Midbrain (tissue), 1 donor: ENCODE data around the gene RACK1.

Experiments
- DNase-seq: peaks from one replicate; lab custom pipeline; 2025; lab: John Stamatoyannopoulos, UW

RACK1 gene

DNA sequence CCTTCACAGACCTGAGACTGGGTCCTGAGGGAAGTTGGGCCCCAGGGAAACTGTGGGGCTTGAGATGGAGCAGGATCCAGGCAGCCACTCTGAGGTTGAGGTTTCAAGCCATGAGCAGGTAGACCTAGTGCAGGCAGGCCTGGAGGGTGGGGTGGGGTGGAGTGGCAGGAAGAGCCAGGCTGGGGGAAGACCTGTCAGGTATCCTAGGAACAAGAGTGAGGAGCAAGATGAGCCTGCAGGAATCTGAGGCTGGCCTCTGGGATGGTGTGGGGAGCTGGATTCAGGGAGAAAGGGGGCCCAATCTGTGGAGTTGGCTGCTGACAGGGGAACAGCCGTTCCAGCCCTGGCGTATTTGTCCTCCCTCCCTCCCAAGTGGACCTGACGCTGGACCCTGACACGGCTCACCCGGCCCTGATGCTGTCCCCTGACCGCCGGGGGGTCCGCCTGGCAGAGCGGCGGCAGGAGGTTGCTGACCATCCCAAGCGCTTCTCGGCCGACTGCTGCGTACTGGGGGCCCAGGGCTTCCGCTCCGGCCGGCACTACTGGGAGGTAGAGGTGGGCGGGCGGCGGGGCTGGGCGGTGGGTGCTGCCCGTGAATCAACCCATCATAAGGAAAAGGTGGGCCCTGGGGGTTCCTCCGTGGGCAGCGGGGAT is 9.8 kb downstream of the RACK1 start:
- DNase-seq: no peak

DNA sequence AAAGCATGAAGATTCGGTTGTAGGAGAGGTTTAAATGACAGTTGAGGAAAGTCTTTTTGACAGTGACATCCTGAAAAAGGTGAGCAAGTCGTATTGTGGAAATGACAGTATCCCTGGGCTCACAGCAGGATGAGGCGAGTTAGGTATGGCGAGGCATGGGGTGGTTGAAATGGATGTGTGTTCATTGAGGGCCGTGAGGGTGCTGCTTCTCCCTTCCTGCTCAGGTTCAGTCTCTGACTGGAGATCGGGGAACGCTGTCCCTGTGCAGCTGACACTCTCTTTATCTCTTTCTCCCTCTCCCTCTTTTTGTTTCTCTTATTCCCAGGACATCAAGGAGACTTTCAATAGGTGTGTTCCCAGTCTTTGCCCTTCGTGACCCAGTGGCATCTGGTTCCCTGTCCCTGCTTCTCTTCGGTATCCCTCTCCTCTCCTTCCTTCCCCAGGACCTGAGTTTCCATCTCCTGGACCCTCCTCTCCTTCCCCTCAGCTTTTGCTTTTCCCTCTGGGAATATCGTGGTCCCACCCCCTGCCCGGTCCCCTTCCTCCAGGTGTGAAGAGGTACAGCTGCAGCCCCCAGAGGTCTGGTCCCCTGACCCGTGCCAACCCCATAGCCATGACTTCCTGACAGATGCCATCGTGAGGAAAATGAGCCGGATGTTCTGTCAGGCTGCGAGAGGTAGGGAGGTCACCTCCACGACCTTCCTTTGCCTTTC is 10.5 kb downstream of the RACK1 start:
- DNase-seq: no peak

DNA sequence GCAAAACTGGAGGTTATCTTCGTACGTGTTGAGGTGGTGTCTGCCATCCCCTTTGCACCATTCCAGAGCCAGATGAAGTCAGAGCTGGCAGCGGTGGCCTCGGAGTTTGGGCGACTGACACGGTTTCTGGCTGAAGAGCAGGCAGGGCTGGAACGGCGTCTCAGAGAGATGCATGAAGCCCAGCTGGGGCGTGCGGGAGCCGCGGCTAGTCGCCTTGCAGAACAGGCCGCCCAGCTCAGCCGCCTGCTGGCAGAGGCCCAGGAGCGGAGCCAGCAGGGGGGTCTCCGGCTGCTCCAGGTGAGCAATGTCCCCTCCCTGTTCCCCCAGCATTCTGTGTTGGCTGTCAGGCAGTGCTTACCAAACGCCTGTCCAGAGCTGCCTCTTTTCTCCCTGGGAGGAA is 11.1 kb downstream of the RACK1 start:
- no peak for DNase-seq

DNA sequence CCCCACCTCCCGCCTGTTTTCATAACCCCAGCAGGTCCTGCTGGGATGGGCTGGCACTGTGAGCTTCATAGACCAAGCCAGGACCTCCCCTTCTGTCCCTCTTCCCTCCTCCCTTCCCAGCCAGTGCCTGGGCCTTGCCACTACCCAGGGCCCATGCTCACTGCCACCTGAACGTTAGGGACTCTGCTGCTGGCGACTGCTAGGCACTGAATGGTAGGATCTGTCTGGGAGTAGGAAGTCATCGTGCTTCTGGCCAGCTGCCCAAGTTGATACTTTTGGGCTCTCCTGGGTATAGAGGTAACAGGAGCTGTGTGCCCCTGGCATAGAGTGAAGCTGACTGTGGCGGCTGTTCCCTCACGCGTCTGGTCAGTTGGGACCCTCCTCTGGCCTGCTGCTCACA is 12.3 kb downstream of the RACK1 start:
- no peak for DNase-seq

DNA sequence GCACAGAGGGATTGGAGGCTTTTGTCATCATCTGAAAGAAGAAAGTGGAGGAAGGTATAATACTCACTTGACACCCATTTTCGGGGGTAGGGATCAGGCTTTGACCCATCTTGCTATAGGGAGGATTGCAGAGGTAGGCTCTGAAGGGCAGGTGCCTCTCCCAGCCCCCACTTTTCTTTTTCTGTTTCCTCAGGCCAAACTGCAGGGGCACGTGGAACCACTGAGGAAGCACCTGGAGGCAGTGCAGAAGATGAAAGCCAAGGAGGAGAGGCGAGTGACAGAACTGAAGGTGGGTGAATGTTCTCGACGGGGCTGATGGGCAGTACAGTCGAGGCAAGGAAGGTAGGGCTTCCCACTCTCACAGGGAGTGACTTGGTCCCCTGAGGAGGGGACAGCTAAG is 13.2 kb downstream of the RACK1 start:
- no peak for DNase-seq

DNA sequence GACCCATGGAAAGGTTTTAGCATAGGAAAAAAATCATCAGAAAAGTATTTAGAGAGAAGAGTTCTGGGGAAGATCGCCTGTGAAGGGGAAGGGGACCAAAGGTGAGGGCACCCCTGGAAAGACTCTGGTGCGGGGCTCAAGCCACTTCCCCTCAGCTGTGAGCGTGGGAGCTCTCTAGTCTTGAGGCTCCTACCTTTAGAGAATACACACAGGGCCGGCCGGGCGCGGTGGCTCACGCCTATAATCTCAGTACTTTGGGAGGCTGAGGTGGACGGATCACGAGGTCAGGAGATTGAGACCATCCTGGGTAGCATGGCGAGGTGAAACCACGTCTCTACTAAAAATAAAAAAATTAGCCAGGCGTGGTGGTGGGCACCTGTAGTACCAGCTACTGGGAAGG is 13.7 kb downstream of the RACK1 start:
- no peak for DNase-seq

DNA sequence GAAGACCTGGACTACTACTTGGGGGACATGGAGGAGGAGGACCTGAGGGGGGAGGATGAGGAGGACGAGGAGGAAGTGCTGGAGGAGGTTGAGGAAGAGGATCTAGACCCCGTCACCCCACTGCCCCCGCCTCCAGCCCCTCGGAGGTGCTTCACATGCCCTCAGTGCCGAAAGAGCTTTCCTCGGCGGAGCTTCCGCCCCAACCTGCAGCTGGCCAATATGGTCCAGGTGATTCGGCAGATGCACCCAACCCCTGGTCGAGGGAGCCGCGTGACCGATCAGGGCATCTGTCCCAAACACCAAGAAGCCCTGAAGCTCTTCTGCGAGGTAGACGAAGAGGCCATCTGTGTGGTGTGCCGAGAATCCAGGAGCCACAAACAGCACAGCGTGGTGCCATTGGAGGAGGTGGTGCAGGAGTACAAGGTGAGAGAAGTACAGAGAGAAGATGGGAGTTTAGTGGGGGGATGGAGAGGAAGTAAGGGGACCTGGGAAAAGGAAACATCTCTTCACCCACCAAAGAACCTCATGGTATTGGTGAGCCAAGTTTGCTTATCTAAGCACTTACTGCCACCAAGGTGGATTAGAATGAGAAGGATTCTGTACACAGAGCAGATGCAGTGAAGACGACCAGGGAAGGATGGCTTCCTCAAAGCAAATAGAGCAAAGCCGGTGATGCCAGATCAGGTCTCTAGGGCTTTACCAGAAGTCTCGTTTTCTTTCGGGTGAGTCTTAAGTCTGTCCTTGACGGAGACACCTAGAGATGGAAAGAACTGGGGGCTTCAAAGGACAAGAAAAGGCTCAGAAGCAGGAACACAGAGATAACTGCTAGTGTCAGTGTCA is 19.1 kb downstream of the RACK1 start:
- DNase-seq: no peak

DNA sequence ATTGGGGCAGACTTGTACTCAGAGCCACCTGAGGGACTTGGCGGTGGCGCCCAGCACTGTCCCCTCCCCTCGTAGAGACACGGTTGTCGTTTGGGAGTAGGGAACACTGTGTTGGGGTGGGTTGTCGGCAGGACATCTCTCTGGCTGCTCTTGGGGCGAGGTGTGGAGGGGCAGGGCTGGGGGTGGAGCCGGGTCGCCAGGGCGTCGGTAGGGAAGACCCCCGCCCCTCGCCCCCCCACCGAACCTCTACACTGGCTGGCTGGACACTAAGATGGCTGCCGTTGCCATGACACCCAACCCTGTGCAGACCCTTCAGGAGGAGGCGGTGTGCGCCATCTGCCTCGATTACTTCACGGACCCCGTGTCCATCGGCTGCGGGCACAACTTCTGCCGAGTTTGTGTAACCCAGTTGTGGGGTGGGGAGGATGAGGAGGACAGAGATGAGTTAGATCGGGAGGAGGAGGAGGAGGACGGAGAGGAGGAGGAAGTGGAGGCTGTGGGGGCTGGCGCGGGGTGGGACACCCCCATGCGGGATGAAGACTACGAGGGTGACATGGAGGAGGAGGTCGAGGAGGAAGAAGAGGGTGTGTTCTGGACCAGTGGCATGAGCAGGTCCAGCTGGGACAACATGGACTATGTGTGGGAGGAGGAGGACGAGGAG is 19.8 kb downstream of the RACK1 start:
- no peak for DNase-seq

DNA sequence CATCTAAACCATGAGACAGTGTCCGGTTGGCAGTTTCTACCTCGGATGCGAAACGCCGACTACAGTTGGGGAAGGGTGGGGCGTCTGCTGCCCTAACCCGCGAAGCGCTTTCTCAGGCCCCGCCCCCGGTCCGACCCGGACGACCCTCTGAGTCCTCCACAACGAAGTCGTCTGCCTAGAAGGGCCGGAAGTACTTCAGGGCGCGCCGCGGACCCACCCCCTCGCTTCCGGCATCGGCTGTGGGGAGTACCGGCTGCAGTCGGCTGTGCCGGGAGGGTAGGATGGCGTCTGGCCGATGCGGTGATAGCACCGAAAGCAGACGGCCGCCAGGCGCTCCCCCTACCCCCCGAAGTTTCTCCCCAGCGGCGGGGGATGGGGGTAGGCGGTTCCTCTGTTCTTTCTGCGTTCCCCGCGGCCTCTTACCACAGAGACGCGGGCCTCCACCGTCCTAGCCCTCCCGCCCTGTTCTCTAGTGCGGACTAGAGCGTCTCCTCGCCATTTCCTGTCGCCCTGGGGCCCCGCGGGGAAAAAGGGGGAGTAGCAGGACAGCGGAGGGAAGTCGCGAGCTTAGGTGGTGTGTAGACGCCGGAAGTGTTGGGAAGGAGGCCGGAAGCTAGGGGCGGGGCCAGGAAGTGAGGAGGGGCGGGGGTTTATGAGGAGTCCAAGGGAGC is 20.5 kb downstream of the RACK1 start, which contains the start of gene TRIM41:
Gene TRIM41 (plus strand): TSS at position 224 of the 671 bp plus-strand sequence. CDS start 719 bp downstream, outside the sequence.
- DNase-seq: no peak

DNA sequence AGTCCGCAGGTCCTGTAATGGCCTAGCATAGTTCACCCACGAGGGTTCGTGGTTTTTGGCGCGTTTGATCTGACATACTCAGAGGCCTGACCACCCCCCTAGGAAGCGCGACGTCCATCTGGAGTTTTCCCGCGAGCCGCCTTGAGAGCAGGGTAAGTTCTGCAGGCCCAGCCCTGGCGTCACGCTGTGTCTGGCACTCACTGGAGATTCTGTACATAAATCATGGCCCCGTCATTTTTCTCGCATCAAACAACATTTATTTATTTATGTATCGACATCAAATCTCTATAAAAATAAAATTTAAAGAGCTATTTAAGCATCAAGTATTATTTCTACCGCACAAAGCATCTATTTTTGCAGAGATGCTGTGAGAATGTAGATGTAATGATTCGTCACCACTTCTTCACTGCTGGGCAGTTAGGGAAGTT is 21.1 kb downstream of the RACK1 start:
- DNase-seq: no peak

DNA sequence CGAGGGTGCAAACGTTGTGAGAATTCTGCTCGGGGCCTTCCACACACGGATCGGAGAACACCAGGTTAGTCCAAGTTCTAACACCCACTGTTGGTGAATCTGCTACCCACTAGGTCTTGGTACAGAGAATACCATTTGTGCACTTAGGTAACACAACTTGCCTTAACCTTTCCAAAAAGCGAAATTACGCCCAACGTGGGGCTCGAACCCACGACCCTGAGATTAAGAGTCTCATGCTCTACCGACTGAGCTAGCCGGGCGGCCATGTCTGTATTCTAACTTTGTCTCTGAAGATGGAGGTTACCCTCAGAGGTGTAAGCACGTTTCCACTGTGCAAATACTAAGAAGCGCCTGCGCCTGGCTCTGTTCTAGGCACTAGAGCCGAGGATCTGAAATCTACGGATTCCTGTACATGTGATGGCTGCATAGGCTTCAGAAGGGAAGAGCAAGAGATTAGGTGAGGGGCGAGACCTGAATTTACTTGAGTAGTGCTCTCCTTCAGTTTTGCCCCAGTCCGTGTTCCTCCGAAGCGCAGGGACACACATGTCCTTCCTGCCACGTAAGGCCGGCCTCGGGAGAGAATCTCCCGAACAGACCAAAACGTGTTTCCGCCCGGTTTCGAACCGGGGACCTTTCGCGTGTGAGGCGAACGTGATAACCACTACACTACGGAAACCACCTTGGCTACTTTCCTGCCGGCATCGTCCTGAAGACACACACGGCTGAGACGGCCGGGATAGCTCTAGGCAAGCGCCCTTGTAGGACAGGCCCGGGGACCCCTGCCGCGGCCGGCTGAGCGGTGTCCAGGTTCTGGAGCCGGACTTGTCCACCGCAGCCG is 21.7 kb downstream of the RACK1 start:
- no peak for DNase-seq

DNA sequence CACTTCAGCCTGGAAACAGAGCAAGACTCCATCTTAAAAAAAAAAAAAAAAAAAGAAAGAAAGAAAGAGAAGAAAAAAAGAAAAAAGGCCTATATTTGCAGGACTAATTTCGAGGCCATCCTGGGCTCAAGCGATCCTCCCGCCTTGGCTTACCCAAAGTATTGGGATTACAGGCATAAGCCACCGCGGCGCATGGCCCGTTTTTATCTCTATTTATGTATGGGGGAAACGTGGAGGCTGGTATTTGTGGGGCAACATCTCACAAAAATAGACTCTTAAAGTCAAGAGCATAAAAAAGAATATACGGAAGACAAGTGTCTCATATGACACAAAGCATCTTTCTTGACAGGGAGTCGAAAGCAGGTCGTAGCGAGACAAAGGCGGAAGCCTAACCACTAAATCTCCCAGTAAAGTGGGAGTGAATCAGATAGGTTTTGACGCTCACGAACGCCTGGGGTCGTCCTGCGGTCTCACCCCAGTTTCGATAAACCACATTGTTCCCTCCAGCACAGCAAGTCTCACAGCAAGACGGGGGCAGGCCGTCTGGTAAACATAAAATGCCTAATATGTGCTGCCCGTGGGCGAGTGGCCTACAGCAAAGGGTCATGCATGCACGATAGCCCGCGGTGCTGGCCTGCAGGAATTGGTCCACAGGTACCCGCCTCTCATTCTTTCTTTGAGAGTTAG is 22.5 kb downstream of the RACK1 start:
- no peak for DNase-seq

DNA sequence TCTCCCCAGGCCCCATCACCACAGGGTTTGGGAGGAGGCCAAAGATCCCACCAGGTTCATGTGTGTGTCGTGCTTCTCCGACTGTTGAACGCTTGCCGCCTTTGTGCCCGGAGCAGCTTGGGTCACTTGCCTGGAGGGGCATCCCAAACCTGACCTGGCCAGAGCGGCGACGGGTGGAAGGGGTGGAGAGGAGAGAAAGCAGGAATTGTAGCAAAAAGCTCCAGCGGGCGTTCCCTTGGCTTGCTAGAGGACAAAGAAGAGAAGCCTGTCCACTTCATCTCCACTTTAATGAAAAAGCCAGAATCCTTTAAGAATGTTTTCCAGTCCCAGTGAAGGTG is 23.6 kb downstream of the RACK1 start:
- DNase-seq: no peak

DNA sequence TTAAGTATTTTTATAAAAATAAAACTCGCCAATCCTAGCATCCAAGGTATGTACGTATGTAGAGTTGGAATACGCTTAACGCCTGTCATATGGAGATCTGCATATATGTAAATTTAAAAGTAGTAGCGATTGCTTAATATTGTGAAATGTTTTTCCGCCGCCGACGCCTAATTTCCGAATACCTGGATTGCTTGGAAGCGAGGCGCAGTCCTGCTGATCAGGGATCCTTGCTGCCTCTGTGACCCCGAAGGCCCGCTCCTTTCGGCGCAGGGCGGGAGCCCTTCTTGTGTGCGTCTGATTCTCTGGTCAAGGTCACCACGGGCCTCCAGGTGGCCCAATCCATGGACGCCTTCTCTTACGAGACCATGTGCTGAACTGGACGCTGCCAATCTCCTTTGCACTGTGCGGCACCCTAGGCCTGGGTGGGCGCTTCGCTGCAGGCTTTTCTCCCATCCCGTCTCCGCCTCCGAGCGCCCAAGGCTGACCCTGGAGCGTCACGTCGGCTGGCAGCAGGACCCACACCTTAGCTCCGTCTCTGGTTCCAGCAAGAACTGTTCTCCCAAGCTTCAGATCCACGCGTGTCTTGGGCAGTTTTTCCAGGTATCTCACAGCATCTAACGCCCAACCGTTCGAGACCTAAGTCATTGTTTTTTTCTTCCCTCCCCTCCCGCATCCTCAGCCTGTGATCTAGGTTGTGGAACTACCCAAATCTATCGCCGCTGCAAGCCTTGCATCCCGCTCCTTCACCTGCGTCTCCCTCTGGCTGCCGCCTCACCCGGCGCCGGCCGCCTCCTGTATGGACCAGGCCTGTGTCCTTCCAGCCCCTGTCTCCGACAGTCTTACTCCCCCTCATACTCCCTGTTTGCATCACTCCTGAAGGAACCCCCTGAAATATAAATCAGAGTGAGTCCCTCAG is 24.2 kb downstream of the RACK1 start:
- DNase-seq: no peak

DNA sequence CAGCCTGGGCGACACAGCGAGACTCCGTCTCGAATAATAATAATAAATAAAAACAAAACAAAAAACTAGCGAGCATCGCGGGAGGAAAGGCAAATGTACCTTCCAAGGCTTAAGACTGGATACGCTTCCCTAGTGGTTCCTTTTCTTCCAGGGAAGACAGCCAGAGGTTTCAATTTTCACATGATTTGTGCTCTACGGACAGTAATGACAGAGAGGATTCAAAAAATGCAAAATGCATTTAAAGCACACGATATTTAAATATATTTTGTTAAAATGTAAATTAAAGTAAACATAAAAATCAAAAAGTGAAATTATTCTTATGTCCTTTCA is 24.9 kb downstream of the RACK1 start:
- DNase-seq: no peak

DNA sequence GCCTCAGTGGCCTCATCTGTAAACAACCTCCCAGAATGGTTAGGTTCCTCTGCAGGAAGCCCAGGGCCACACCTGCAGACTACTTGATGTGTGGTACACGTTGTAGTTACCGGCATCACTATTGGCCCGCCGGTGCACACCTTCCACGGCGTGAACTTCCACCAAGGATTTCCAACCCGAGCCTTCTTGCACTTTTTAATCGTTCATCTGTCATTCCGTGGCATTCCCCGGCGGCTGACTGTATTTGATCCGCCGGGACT is 26.0 kb downstream of the RACK1 start:
- no peak for DNase-seq

DNA sequence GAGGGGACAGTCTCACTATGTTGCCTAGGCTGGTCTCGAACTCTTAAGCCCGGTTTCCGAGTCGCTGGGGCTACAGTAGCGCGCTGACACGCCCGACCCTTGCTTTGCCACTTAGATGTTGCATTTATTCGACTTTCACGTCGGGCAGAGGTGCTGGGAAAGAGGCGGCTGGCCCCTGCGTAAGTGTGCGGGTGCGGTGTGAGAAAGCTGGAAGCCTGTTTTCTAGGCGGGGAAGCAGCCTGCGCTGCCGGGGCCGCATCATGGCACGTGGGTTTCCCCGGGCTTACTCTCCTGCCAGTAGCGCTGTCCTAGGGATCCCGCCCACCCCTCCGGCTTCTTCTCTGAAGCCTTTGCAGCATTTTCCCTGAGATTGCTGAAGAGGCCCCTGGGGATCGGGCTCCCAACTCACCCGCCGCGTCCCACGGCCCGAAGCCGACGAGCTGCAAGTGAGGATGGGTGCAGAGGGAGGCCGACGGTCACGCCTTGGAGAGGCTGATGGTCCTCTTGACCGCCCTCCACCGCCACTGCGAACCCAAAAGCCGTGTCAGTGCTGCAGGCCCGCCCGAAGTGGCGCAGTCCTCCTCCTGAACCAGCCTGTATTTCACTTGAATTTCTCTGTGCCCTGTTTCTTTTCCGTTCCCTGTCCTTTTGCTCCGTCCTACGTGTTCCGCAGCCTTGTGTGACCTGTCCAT is 26.4 kb downstream of the RACK1 start:
- no peak for DNase-seq

DNA sequence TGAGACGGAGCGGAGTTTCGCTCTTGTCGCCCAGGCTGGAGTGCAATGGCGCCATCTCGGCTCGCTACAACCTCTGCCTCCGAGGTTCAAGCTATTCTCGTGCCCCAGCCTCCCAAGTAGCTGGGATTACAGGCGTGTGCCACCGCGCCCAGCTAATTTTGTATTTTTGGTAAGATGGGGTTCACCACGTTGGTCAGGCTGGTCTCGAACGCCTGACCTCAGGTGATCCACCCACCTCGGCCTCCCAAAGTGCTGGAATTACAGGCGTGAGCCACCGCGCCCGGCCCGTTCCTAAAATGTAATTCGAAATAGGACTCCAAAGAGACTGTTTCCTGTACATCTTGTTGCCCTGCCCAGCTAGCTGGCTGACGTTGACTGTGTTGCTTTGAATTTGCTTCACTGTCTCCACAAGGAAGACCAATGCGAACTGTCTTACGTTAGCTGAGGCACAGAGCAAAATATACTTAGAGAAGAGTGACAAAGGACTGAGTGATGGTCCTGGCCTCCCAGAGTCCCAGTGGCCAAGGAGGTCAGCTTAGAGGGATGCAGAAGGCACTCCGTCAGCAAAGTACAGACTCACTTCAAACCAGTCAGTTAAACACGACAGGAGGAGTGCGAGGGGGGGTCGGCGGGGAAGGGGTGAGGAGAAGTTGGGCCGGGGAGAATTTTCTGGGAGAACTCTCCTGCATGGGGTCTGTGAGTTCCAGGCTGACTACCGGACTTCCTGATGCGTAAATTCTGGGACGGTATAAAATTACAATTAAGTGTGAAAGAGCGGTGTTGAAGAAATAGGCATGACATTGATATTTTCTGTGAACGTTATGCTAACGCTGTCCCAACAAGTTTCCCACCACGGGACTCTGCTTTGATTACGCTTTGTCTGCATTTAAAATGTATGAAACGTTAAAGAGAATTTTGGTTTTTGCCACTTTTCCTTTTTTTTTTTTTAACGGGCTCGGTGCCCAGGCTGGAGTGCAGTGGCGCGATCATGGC is 27.4 kb downstream of the RACK1 start:
- DNase-seq: no peak
